ENCODE measurements around the gene GPER1.
"Not testable (repeated sequence)": the region's sequence is repeated elsewhere in the genome, so short reads cannot be mapped to it uniquely, and the experiment has no call there.

The GPER1 gene

GRCh38 chr7:1087952-1088920 is at the start of gene GPER1:
Gene GPER1 (plus strand): TSS chr7:1088113. CDS start chr7:1091729, 3,616 bp downstream.
- peak; percentile 75 for DNase-seq (ENCODE audit: low spot score)

- not testable (repeated sequence) for DNase-seq (ENCODE audit: low spot score)
Measured at GRCh38 chr7:1040233-1040632, 47.7 kb upstream of the GPER1 start.

DNA sequence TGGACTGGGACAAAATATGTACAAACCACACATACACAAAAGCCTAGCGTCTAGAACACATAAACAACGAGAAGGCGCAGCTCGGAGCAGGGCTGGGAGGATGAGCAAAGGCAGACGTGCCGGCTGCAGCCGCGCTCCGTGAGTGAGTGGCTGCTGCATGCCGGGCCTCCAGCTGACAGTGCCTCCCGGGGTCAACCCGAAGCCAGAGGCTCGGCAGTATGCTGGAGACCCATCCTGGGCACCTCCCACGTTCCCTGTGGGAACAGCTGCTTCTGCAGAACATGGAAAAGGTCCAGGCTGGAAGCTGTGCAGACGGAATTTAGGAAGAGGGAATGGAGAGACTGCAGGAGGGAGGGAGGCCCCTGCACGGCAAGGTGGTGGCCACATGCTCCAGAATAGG is 47.1 kb upstream of the GPER1 start:
- DNase-seq (ENCODE audit: low spot score) = no peak

DNA sequence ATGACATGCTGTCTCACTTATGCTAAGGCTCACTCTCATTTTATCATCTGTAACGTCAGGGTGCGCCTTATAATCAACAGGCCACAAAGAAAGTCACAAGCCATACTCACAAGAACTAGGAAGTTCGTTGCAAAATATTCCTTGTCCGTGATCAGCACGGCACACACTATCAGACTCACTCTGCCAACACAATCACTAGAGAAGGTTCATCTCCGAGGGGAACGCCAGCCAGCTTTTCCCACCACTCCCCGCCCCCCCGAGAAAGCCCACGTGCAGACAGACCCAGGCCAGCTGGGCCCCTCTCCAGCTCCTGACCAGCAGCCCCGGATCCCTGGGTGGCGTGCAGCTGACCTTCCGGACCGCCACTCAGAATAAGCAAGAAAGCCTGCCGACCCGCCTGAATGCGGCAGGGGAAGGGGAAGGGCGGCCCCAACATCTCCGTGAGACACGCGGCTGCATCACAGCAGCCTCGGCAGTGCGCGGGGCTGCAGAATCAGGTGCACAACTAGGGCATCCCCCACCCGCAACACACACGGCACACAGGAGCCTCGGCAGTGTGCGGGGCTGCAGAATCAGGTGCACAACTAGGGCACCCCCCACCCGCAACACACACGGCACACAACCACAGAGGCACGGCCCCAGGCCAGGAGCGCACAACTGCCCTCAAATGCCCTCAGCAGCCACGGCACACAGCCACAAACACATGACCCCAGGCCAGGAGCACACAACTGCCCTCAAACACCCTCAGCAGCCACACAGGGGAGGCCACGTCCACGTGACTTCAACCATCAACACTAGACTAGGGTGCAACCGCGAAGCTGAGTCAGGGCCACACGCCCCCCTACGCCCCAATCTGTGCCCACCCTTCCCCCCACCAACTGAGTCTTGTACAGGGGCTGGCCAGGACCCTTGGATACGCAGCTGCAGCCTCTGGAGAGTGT is 46.1 kb upstream of the GPER1 start:
- no peak for DNase-seq (ENCODE audit: low spot score)

DNA sequence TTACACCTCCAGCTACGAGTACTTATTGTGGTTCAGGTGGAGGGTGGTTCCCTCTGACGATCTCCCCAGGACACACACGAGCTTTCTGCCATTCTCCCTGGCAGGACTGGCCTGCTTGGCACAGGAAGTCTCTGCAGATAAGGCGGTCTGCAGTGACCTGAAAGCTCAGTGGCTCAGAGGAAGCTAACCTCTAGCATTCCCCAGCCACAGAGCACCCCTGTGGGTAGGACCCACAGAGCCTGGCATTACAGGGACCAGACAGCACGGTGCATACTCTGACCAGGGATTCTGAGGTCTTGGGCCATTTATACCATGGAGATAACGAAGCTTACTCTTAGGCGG is 45.5 kb upstream of the GPER1 start:
- DNase-seq (ENCODE audit: low spot score) = no peak

- no peak for DNase-seq (ENCODE audit: low spot score)
Measured at GRCh38 chr7:1043552-1044188, 44.2 kb upstream of the GPER1 start.

DNA sequence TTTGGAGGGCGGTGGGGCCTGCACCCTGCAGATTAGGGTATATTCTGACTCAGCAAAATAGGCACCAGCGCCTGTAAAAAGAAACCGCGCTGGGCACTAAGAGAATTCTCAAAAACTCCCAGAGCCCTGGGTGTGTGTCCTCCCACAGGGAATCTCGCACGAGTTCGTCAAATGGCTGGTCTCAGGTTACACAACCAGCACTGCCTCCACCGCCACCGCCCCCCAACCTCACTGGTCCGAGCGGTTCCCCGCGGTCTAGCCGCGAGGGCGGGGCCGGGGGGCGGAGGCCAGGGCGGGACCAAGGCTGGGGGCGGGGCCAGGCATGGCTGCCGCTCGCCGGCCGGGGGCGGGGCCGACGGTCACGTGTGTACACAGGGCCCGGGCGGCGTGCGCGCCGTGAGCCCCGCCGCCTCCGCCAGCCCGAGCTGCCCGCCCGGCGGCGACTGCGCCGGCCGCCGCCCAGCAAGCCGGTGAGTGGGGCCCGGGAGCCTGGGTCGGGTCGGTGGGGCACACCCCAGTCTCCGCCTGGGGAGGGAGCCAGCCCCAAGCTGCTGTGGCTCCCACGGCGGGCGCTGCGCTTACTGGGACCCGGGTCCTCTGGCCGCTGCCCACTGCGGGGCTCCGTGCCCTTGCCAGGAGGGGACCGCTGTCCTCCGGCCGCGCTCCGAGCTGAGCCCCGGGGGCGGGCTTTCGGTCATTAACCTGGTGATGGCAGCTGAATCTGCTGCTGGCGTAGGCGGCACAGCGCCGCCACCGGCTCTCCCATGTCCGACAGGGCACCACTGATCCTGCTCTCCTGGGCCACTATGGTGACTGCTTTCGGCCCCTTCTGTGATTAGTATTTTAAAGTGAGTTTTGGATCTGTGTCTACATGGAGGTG is 43.5 kb upstream of the GPER1 start, which contains the start of gene GPR146:
Gene GPR146, plus strand, starts transcription at position 358 of the 880 bp plus-strand sequence. CDS start 12,970 bp downstream, outside the sequence.
- peak; percentile 99 for DNase-seq (ENCODE audit: low spot score)

- no peak for DNase-seq (ENCODE audit: low spot score)
Measured at GRCh38 chr7:1045069-1046063, 42.5 kb upstream of the GPER1 start.

DNA sequence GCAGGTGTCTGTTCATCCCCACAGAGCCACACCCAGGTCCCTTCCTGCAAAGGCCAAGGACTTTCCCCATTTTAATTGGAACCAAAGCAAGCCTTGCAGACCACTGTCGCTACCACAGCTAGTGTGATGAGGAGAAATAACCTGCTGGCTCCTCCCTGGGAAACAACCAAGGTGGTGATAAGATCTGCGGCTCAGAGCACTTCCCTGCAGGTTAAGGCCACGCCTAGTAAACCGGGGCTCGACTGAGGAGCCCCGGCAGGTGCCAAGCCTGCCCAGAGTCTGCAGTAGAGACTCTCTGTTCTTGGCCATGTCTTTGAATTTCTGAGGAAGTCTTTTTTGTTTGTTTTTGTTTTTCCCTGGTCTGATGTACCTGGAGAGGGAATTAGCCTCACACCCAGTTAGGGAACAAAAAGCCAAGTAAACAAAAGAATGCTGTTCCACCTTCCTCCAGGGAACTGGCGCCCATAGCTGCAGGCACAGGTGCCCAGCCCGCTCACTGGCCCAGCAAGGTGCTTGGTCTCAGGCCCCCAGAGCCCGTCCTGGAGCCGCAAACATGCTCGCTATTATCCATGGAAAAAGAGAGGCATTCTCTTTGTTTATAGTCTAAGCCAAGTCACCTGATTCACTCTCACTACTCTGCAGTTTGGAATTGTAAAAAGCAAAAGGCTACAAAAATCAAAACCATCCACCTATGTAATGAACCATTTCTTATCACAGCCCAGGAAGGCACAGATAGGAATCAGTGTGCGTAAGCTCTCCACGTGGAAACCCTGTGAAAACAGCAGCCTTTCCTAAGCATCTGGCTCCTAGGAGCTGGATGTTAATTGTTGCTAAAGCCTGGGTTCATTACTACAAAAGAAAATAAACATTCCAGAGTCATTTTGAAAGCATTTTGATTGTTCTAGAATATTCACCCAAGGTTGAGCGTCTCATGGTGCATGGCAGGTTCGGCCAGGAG is 40.9 kb upstream of the GPER1 start:
- DNase-seq (ENCODE audit: low spot score) = no peak

GRCh38 chr7:1049006-1049741 is 38.7 kb upstream of the GPER1 start:
- no peak for DNase-seq (ENCODE audit: low spot score)

DNA sequence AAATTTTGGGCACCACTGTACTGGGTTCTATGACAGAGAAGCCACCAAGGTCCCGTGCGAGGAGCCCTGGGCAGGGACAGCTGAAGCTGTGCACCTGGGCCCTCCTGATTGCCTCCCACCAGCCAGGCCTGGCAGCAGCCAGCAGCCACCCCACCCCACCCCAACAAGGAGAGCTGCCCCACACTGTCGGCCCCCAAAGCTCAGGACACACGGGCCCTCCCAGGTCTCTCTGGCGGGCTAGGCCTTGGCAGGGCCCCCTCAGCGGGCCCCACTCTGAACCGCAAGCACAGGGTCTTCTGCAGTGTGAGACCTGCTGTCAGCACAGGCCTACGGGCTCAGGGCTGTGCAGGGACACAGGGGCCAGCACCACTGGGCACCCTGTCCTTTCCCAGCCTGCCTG is 38.1 kb upstream of the GPER1 start:
- DNase-seq (ENCODE audit: low spot score) = no peak

- DNase-seq (ENCODE audit: low spot score) = no peak
Measured at GRCh38 chr7:1050254-1050906, 37.5 kb upstream of the GPER1 start.

- DNase-seq (ENCODE audit: low spot score) = no peak
Measured at GRCh38 chr7:1050956-1051690, 36.8 kb upstream of the GPER1 start.

- no peak for DNase-seq (ENCODE audit: low spot score)
Measured at GRCh38 chr7:1052031-1052818, 35.7 kb upstream of the GPER1 start.

DNA sequence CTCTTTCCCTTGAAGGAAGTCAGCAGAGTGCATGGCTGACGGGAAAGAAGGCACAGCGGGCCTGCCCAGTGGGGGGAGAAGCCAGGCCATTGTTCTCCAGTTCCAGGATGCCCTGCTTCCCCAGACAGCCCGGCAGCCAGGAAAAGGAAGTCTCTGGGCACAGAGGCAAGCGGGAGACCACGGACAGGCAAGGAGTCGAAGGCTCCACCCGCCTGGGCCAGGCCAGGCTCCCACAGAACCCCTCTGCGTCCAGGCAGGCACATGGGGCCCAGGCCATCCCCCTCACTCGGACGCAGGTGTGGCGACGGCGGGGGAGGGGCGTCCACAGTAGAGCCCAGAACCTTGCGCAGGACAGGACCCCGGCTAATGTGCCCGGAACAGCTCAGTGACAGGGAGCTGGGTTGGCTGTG is 34.9 kb upstream of the GPER1 start:
- no peak for DNase-seq (ENCODE audit: low spot score)

GRCh38 chr7:1053816-1054370 is 34.0 kb upstream of the GPER1 start:
- no peak for DNase-seq (ENCODE audit: low spot score)
